ENCODE measurements around the gene PITPNM2.

Gene PITPNM2

GRCh38 chr12:123150744-123151456 is at the start of gene PITPNM2:
TSS of gene PITPNM2 (minus strand) at chr12:123151090. CDS start at chr12:123034590, 116,500 bp downstream.
- DNase-seq (ENCODE audit: low spot score), result peak; percentile 42

DNA sequence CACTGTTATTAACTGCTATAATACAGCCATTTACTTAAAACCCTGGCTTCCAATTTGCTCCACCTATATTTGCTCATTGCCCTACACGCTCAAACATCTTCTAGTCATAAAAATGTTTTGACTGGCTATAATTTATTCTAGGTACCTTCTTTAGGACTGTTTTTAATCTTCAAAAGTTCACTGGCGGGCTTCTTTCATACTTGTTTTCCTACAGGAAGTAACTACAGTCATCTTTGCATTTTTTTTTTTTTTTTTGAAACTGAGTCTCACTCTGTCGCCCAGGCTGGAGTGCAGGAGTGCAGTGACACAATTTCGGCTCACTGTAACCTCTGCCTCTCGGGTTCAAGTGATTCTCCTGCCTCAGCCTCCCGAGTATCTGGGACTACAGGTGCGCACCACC is 49.5 kb upstream of the PITPNM2 start:
- no peak for DNase-seq (ENCODE audit: low spot score)

GRCh38 chr12:123199936-123200335 is 49.0 kb upstream of the PITPNM2 start:
- DNase-seq (ENCODE audit: low spot score), result no peak

DNA sequence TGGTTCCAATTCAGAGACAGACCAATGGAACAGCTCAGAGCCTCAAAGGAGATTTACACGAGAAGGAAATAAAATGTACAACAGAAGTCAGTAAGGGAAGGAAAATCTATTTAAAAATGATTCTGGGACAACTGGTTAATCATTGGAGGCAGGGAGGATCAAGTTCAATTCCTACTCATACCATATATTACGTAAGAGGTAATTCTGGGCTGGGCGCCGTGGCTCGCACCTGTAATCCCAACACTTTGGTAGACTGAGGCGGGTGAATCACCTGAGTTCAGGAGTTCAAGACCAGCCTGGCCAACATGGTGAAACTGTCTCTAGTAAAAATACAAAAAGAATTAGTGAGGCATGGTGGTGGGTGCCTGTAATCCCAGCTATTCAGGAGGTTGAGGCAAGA is 36.7 kb upstream of the PITPNM2 start:
- no peak for DNase-seq (ENCODE audit: low spot score)

- no peak for DNase-seq (ENCODE audit: low spot score)
These were observed 29.3 kb upstream of the PITPNM2 start for GRCh38 chr12:123180171-123180570.

DNA sequence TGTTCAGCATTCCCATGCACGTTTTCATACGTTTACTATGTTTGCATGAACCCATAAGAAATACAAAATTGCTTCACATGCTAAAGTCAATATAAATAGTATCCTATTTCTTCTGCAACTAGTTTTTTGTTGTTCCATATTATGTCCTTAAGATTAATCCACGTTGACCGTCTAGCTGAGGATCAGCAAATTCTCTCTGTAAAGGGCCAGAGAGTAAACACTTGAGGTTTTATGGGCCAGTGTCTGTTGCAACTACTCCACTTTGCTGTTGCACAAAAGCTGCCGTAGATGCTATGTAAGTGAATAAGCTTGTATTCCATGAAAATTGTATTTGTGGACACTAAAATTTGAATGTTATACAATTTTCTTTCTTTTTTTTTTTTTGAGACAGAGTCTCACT is 21.1 kb upstream of the PITPNM2 start:
- DNase-seq (ENCODE audit: low spot score), result no peak

- DNase-seq (ENCODE audit: low spot score), result no peak
These were observed 16.4 kb upstream of the PITPNM2 start for GRCh38 chr12:123167329-123167728.

- no peak for DNase-seq (ENCODE audit: low spot score)
These were observed 14.6 kb upstream of the PITPNM2 start for GRCh38 chr12:123165537-123165936.

DNA sequence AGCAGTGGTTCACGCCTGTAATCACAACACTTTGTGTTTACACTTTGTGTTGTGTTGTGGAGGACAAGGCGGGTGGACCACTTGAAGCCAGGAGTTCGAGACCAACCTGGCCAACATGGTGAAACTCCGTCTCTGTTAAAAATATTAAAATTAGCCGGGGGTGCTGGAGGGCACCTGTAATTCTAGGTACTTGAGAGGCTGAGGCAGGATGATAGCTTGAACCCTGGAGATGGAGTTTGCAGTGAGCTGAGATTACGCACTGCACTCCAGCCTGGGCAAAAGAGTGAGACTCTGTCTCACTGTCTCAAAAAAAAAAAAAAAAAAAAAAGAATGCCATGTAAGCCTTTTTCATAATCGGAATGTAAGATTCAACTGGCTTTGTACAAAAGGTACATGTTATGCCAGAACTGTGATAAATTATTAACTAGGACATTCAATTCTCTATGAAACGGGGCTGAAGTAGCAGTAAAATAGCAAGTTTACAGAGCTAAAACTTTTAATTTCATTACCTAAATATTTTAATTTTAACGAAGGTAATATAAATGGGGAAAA is 13.9 kb upstream of the PITPNM2 start:
- DNase-seq (ENCODE audit: low spot score), result no peak

DNA sequence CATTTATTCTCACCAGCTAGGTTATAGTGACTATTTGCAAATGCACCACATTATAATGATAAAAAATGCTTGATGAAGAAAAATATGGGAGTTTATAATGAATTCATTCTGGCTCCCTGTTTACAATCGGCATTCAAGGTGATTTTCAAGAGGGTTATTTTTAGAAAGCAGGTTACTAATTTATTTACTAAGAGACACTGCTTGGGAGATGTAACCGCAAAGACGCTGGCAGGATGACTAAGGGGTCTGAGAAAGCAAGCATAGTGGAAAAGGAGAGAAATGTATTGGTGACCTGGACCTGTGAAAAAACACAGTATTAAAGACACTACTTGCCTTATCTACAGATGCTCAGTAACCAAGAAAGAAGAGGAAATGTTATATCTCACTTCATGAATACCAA is 13.3 kb upstream of the PITPNM2 start:
- no peak for DNase-seq (ENCODE audit: low spot score)

DNA sequence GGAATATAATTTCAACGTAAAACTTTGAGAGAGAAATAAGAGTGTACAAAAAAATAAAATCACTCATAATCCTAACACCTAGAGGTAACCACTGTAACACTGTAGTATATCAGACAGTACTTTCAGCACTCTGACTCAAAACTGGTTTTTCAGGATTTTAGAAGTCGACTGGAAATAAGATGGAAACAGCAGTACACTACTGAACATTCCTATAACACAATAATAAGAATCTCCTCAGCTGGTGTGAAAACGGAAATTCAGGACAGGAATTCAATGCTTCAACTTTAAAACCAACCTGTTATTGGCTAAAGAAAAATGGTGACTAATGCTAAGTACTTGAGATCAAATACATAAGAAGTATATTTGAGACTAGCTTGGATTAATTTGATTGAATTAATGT is 12.3 kb upstream of the PITPNM2 start:
- no peak for DNase-seq (ENCODE audit: low spot score)

DNA sequence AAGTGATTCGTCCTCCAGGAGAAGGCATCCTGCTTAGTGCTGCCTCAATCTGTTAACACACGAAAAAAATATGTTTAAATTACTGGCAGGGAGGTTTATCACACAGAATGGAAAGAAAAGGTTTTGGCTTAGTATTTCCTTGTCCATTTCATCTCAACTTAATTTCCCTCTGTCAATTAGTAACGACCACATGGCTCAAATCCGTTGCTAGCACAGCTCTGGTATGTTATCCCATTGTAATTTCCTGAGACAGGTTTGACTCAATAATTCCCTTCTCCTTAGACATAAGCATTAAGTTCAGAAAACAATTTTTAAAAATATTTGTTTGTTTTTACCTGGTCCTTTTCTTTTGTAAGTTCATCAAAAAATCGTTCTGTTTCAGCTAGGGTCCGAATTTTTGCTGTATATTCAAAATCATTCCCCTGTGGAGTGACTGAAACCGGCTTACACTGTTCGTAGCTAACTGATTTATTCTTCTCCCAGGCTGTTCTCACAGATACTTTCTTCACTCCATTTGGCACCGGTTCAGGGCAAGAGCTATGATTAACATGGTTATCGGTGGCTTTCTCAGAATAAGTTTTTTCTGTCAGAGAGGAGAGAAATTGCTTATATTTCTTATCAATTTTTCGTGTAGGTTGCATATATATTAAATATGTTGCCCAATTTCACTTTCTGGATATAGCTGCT is 10.1 kb upstream of the PITPNM2 start:
- no peak for DNase-seq (ENCODE audit: low spot score)

DNA sequence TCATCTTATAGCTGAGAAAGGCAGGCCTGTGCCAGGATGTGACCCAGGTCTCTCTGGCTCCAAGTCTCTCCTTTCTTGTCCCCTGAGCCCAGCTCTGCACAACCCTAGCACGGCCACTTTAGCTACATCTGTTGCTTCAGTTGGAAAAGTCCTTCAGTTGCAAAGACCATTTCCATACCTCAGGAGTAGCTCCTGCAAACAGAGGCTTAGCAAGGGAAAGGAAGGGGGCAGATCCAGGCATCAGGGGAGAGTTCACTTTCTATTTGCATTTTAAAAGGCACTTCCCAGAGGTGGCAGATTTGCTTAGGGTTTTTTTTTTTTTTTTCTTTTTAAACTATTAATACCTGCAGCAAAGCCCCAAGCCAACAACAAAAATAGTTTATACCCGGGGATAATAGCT is 3.0 kb upstream of the PITPNM2 start:
- no peak for DNase-seq (ENCODE audit: low spot score)

- DNase-seq (ENCODE audit: low spot score), result no peak
These were observed 1.9 kb upstream of the PITPNM2 start for GRCh38 chr12:123152833-123153232.

DNA sequence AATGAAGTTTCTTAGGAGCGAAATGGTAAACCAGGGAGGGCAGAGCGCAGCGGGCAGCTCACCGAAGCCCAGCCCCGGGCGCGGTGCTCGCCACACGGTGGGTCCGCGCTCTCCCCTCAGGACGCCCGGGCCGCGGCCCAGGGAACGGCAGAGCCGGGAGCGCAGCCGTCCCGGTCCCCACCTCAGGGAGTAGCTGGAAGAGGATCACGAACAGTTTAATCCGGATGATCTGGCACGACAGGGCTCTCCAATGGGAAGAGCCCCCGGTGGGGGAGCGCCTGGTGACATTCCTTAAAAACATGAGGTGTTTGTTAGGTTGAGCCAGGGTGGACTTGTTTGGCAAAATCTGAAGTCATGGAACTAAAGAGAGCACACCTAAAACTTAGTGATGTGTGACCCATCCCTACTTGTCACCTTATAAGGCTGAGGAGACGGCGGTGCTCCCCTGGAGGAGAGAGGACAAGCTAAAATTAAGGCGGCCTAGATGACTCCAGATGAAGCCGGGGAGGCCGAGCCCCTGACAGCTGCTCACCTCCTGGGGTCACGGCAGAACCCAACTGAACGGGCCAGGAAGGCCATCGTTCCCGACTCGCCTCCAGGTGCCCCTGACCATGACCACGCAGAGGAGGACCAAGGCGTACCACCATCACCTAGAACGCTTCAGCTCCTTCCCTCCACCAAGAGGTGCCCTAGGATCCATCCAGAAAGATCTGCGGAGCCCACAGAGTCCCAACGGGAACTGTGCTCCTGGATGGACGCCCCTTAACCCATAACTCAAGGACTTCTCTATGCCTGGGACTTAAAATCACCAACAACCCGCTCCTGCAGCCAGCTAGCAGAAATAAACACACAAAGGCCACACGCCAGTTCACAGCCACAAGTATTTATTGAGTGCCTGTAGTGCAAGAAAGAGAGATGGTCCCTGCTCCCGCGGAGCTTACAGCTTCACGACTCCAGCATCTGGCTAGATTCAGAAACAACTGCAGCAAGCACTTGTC is 866 bp upstream of the PITPNM2 start:
- no peak for DNase-seq (ENCODE audit: low spot score)

DNA sequence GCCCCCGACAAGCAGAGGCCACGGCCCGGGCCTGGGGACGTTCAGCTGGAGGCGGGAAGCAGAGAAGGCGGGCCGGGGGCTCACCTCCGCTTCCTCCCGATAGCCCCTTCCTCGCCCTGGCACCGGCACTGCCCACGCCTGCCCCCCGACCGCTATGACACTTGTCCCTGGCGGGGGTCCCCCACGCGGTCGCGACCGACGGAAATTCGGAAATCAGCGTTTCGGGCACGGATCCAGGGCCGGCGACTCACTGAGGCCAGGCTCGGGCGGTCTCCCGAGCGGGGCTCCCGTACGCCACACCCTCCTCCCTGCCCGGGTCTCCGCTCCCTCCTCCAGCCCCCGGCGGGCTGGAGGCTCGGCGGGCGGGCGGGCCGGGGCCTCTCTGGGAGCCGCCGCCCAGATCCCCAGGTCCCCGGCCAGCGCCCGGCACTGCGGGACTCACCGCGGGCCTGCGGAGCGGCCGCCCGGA is 581 bp downstream of the PITPNM2 start:
- DNase-seq (ENCODE audit: low spot score), result no peak

GRCh38 chr12:123149501-123150274 is 1.2 kb downstream of the PITPNM2 start:
- DNase-seq (ENCODE audit: low spot score), result no peak

DNA sequence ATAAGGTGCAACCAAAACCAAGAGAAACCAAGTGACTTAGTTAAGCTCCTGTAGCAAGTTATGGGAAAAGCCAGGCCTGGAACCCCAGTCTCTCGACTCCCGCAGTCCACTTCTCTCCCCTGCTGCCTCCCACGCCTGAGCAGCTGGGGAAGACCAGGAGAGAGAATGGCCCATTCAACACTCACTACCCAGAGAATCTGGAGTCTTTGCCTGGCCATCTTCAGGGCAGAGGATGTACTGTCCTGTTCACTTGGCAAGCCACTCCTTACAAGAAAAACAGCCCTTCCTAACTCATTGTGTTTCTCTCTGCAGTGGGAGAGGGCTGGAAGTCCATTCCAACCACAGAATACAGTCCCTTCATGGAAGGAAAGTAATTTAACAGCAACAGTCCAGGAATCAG is 1.8 kb downstream of the PITPNM2 start:
- no peak for DNase-seq (ENCODE audit: low spot score)

GRCh38 chr12:123148655-123149054 is 2.2 kb downstream of the PITPNM2 start:
- DNase-seq (ENCODE audit: low spot score), result no peak

- no peak for DNase-seq (ENCODE audit: low spot score)
These were observed 2.7 kb downstream of the PITPNM2 start for GRCh38 chr12:123148223-123148622.

GRCh38 chr12:123145211-123145610 is 5.7 kb downstream of the PITPNM2 start:
- no peak for DNase-seq (ENCODE audit: low spot score)
